HEK293T (cell line): ENCODE results near the gene SUCLG1.

ENCODE experiments used
- BHLHE40 ChIP-seq: fragments of 450-650 bp; IDR thresholded peaks from 2 replicates; pipeline ENCODE4 v1.6.1; 2016; ENCODE audit warnings: mild to moderate bottlenecking, moderate library complexity, borderline replicate concordance
- FOXA1 ChIP-seq: fragments of 450-650 bp; IDR thresholded peaks from 2 replicates; pipeline ENCODE4 v1.6.1; 2016; ENCODE audit warnings: mild to moderate bottlenecking
- FOXK2 ChIP-seq: fragments of 450-650 bp; IDR thresholded peaks from 2 replicates; pipeline ENCODE4 v1.6.1; 2016; ENCODE audit warnings: mild to moderate bottlenecking
- HDGF ChIP-seq: fragments of 450-650 bp; IDR thresholded peaks from 2 replicates; pipeline ENCODE4 v1.6.1; 2017; ENCODE audit warnings: antibody characterized with exemption, borderline replicate concordance
- NFRKB ChIP-seq: fragments of 450-650 bp; IDR thresholded peaks from 2 replicates; pipeline ENCODE4 v1.6.1; 2016; ENCODE audit warnings: mild to moderate bottlenecking, moderate library complexity
- SUZ12 ChIP-seq: fragments of 450-650 bp; IDR thresholded peaks from 2 replicates; pipeline ENCODE4 v1.6.1; 2016; ENCODE audit warnings: mild to moderate bottlenecking
- TARDBP ChIP-seq: fragments of 450-650 bp; IDR thresholded peaks from 2 replicates; pipeline ENCODE4 v1.6.1; 2016

GRCh38 chr2:84467389-84467788 is 8.3 kb upstream of the SUCLG1 start:
- TF ChIP-seq FOXK2 (no peak), BHLHE40 (no peak), TARDBP (no peak), SUZ12 (no peak), NFRKB (no peak), HDGF (no peak), FOXA1 (no peak)
